GM19324 (cell line): Measurements from ENCODE around the gene DPP7.

Source experiments
- ATAC-seq: cut with Tn5 transposase; IDR thresholded peaks from one replicate; pipeline ENCODE4 v1.9.1; 2021; ENCODE audit warnings: mild to moderate bottlenecking, moderate library complexity; ENCODE audit not compliant: unreplicated experiment, low FRiP score

Gene DPP7

DNA sequence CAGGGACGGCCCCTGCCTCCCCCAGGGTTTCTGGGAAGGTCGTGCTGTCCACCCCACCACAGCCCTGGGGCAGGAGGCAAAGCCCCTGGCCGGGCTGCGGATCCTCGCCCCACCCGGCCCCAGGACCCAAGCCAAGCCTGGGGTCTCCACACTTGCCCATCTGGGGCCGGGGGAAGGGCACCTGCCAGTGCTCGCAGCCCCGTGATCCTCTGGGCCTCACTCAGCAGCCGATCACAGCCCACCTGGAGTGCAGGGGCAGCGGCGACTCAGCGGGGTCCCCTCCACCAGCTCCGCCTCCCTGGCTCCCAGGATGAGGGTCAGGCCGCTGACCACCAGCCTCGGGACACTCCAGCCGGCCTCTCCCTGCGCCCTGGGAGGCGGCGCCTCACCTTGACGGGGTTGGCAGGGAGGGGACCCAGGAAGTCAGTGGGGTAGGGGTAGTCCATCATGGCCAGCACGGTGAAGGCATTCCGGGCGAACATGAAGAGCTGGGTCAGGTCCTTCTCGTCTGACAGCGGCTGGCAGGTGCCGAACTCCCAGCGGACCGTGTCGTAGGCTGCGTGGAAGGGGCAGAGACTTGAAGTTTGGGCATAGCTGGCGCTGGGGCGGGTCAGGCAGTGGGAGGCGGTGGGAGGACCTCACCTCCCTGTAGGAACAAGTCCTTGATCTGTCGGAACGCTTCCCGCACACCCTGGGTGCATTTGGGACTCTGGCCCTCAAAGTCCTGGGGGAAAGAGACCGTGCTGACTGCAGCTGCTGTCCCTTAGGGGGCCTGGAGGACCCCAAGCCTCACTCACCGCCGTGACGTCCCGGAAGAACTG is 1.8 kb downstream of the DPP7 start:
- no peak for ATAC-seq

DNA sequence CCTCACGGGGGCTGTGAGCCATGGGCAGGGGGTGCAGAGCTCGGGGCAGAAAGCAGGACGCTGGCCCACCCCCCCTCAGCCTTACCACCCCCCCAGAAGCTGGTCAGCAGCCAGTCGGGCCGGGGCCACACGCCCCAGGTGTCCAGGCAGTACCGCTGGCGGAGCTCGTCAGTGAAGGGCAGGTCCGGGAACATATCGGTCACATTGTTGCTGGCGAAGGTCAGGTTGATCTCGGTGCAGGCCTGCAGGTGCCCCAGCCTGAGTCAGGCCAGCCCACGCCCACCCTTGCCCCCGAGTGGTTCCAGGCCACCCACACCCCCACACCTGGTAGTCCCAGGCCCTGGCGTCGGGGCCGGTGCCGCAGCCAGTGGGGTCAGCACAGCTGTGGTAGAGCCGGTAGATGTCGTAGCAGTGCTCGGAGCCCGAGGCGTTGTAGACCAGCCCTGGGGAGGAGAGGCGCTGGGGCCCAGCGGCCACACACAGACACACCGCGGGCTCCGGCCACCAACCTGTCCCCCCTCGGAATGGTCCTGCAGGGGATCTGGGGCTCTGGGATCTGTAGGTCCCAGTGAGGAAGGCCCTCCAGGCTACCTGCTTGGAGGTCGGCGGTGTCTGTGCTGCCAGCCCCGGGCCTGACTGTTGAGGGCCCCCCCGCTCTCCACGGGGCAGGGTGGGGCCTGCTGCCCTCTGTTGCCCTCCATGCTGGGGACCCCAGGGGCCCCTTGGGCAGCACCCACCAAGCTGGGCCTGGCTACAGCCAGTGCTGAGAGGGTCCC is 2.6 kb downstream of the DPP7 start:
- ATAC-seq: no peak

DNA sequence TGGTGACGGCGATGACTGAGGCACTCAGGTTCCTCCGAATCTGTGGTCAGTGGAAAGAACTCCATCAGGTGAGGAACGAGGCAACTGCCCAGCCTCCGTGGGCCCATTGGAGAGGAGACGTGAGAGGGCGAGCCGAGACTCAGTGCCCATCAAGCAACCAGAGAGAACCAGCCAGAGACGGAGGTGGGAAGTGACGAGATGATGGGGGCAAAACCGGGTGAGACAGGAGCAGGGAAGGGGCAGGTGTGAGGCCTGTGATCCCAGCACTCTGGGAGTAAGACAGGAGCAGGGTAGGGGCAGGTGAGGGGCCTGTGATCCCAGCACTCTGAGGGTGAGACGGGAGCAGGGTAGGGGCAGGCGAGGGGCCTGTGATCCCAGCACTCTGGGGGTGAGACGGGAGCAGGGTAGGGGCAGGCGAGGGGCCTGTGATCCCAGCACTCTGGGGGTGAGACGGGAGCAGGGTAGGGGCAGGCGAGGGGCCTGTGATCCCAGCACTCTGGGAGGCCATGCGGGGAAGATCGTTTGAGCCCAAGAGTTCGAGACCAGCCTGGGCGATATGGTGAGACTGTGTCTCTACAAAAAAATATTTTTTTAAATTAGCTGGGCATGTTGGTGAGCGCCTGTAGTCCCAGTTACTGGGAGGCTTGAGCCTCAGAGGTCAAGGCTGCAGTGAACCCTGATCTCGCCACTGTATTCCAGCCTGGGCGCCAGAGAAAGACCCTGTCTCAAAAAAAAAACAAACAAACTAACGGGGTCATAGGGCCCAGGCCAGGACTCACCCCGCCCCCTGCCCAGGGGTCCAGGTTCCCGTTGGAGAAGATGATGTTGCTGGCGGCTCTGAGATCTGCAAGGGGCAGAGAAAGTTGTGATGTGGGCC is 3.4 kb downstream of the DPP7 start:
- ATAC-seq: no peak

DNA sequence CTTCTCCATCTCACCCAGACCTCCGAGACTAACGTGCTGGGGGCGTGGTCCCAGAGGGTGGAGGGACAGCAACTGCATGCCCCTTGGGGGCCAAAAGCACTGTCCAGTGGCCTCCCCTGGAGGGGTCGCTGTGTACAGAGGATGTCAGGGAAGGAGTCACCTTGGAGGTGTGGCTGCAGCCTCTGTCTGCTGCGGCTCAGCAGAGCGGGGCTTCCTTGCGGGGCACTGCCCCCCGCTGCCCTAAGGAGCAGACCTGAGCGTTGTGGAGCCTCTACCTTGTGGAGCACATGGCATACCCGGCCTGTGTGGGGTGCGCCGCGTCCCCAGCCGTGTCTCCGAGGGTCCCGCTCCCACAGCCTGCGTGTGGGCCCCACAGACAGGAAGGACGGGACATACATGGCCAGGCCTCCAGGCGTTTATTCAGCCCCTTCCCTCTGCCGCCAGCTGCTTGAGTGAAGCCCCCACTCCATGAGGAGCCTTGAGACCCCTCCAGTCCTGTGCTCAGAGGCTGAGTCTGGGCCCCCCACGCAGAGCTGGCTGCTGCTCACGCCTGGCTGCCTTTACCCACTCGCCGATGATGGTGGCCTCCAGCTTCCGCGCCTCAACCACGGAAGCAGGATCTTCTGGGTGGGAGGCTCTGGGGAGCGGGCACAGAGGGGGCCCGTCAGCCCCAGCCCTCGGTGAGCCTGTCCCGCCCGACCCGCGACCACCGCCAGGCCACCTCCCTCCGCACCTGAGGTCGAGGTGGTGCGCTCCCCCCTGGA is 4.2 kb downstream of the DPP7 start:
- no peak for ATAC-seq

DNA sequence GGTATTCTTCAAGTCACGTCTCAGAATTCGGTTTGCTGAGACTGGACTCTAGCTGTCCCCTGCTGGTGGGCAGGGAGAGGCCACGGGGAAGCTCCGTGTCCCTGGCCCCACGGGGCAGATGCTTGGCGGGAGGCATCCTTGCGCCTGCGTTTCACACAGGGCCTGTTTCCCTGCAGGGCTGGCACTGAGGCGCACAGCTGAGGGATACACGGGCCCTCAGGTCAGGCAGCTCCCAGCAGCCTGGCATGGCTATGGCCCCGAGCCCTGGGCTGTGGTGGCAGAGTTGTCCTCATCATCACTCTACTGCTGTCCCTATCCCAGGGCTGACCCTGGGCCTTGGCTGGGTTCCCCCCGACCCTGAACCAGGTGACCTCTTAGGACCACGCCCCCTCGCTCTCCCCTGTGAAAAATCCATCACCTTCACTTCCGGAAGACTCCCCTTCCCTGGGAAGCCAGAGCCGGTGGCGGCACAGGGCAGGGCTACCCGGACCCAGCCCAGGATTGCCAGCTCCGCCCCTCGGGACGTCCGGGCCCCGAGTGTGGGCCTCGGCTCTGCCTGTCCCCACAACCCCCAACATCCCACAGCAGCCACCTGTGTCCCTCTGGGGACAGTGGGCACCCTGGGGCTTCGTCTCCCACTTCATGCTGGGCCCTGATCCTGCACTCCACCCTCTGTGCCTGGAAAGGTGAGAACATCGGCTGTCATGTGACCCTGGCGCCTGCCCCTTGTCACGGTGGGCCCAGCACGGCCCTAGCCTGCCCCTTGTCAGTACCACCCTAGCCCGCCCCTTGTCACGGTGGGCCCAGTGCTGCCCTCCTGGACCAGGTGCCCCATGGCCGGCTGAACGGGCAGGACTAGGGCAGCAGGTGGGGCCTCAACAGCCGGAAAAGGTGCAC is 5.0 kb downstream of the DPP7 start:
- no peak for ATAC-seq

DNA sequence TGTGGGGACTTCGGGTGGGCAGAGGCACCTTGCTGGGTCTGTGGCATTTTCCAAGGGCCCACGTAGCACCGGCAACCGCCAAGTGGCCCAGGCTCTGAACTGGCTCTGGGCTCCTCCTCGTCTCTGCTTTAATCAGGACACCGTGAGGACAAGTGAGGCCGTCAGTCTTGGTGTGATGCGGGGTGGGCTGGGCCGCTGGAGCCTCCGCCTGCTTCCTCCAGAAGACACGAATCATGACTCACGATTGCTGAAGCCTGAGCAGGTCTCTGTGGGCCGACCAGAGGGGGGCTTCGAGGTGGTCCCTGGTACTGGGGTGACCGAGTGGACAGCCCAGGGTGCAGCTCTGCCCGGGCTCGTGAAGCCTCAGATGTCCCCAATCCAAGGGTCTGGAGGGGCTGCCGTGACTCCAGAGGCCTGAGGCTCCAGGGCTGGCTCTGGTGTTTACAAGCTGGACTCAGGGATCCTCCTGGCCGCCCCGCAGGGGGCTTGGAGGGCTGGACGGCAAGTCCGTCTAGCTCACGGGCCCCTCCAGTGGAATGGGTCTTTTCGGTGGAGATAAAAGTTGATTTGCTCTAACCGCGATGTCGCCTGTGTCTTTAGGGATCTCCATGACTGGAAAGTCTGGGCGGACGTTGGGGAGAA is 5.8 kb downstream of the DPP7 start:
- ATAC-seq: no peak

DNA sequence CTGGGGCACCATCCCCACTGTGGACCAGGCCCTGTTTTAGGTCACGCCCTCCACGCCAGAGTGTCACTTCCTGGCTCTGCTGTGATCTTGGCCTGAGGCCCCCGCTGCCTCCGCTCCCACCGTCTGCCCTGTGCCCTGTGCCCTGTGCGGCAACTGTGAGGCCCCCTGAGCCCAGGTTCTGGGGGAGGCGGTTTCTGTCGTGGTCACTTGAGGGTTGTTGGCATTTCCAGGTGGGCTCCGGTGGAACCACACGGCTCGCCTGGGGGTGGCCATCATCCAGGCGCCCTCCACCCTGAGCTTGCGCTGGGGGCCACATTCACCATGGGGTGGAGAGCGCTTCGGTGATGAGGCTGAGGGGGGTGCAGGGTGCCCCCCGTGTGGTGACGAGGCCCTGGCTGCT is 6.6 kb downstream of the DPP7 start:
- ATAC-seq: no peak

DNA sequence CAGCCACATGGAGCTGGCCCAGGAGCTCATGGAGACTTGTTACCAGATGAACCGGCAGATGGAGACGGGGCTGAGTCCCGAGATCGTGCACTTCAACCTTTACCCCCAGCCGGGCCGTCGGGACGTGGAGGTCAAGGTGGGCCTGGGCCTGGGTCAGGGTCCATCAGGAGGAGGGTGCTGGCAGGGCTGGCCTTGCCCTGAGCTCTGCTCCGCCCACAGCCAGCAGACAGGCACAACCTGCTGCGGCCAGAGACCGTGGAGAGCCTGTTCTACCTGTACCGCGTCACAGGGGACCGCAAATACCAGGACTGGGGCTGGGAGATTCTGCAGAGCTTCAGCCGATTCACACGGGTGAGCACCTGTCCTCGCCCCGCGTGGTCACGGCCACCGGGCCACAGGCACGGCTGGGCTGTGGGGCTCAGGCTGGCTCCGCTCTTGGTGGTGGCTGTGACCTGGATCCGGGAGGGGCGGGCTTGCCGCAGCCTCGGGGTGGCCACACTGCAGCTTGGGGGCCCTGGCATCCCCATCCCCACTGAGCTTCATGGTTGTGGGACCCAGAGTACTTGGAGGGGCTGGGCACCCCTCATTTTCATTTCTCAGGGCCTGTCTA is 7.1 kb downstream of the DPP7 start:
- no peak for ATAC-seq

DNA sequence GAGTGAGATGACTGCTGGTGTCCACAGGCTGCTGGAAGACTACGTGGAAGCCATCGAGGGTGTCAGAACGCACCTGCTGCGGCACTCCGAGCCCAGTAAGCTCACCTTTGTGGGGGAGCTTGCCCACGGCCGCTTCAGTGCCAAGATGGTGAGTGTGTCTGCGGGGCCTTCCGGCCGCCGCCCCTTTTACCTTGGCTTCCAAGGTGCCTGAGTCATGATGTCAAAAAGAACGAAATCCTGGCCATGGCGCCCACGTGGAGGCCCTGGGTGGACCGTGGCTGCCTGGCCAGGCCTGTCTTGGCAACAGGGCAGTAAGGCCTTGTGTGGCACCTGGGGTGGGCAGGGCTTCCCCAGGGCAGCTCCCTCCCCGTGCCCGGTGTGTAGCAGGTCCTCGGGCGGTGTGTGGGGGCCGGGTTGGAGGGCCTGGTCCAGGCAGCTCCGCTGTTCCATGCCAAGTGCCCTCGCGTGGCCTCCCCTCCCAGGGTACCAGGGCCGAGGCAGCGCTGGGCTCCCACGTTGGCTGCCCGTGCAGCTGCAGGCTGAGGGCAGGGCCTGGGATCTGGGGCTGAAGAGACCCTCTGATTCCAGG is 7.8 kb downstream of the DPP7 start:
- no peak for ATAC-seq

DNA sequence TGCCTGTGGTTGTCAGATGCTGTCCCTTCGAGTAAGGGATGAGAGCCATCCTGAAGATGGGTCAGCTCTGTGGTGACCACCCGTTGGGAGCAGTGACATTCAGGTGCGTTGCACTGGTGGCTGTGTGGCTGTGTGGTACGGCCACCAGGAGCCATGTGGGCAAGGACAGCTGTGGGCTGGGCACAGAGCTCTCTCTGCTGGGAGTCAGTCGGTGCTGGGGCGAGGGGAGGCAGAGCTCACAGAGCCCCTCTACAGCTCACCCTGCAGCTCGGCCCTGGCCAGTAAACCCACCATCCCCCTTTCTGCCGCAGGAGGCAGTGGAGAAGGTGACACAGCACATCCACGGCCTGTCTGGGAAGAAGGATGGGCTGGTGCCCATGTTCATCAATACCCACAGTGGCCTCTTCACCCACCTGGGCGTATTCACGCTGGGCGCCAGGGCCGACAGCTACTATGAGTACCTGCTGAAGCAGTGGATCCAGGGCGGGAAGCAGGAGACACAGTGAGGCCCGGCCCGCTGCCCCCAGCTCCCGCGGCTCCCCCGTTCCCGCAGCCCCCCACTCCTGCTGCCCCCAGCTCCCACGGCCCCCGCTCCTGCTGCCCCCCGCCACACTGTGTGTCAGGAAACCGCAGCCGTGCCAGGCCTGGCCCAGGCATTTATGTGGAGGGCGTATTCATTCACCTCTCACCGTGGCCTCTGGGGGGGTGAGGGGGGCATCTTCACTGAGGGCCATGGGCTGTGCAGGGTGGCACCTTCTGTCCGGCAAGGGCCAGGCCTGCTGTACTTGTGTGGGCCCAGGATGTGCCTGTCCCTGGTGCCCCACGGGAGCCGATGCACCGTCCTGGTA is 8.5 kb downstream of the DPP7 start:
- no peak for ATAC-seq

DNA sequence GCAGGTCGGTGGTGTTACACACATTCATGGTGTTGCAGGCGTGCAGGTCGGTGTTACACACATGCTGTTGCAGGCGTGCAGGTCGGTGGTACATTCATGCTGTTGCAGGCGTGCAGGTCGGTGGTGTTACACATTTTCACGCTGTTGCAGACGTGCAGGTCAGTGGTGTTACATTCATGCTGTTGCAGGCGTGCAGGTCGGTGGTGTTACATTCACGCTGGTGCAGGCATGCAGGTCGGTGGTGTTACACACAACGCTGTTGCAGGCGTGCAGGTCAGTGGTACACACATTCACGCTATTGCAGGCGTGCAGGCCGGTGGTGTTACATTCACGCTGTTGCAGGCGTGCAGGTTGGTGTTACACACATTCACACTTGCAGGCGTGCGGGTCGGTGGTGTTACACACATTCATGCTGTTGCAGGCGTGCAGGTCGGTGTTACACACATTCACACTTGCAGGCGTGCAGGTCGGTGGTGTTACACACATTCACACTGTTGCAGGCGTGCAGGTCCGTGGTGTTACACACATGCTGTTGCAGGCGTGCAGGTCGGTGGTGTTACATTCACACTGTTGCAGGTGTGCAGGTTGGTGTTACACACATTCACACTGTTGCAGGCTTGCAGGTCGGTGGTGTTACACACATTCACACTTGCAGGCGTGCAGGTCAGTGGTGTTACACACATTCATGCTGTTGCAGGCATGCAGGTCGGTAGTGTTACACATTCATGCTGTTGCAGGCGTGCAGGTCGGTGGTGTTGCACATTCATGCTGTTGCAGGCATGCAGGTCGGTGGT is 11.1 kb downstream of the DPP7 start:
- ATAC-seq: no peak

DNA sequence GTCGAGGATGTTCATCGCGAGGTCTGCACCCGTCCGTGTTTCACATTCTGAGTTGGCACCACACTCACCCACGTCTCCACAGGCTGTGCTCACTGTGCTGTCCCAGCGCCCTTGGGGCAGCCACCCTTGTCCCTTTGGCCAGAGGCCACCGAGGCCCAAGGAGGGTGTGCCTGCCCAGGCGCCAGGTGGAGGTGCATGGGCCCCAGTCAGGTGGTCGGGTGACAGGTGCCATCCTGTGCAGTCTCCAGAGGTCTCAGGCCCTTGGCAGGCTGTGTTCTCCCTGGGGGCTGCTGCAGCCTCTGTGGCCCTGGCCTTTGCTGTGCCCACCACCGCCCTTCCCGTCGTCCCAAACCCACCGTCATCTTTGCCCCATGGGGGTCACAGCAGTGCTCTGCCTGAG is 15.3 kb downstream of the DPP7 start:
- no peak for ATAC-seq

DNA sequence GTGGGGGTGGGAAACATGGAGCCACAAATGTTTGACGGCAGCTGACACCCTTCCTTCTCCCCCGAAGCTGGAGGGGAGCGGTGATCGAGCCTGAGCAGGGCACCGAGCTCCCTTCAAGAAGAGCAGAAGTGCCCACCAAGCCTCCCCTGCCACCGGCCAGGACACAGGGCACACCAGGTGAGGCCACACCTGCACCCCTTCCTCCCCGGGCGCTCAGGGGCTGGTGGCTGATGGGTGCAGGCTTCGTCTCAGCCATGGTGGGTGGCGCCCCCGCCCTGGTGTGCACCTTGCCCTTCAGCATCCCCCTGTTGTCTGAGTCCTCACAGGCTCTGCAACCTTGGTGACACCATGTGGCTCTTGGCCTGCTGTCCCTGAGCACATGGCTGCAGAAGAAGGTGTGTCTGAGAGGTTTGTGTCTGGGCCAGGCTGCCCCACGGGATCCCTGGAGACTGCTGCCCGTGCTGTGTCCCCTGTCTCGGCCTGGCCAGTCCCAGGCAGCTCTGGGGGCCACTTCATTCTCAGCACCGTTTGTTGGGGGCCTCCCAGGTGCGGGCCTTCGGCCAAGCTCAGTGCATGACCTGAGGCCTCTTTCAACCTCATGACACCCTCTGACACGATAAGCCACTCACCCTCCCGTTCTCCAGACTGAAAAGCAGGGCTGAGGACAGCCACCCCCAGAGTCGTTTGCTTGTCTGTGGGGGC is 16.6 kb downstream of the DPP7 start:
- ATAC-seq: no peak

DNA sequence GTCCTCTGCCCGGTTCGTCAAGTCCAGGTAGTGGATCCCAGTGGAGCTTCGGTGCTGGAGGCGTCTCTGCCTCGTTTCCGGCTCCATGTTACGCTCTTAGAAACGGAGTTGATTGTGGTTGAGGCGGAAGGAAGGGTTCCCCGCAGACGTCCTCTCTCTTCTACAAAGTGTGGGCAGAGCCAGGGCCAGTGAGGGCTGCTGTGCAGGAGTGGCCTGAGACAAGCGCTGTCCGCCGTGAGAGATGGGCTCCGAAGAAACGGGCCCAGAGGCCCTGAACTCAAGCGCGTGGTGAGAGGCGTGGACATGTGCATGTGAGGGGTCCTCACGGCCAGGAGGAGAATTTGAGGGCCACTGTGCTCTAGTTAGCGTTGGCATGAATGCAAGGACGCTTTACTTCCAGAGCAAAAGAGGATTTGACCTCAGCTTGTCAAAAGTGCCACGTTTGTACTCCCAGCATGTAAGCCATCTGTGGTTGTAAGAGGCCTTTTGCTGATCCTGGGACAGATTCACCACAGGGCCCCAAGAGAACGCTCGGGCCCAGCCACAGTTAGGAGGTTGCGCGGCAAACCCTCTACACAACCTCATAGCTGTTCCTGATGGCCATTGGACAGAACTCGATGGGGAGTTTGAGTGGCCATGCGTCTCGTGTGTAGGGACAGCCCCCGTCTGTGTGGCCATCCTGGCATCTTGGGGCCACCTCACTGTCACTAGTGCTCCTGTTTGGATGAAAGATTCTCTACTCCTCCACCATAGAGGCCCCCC is 17.6 kb downstream of the DPP7 start:
- ATAC-seq: no peak
